OCI-LY1 (cell line): ENCODE results near the gene DYNLL2.
"Not testable (repeated sequence)": the region's sequence is repeated elsewhere in the genome, so short reads cannot be mapped to it uniquely, and the experiment has no call there.

Experiments used
- H2AFZ ChIP-seq: fragments of 200-600 bp; sonication (generic), shearing (Covaris generic); 2 replicates; pipeline ENCODE4 v1.6.0; 2014; ENCODE audit warnings: antibody characterized with exemption, mild to moderate bottlenecking, low read length
- H3F3A ChIP-seq: fragments of 200-600 bp; sonication (generic), shearing (Covaris generic); 2 replicates; pipeline ENCODE4 v1.6.0; 2014; ENCODE audit warnings: mild to moderate bottlenecking, antibody characterized with exemption, low read length, moderate library complexity; ENCODE audit not compliant: insufficient read depth
- H3K27ac ChIP-seq: fragments of 200-600 bp; sonication (generic); 2 replicates; pipeline ENCODE4 v1.5.1; 2014; ENCODE audit warnings: low read length, mixed run types, mild to moderate bottlenecking, low read depth; ENCODE audit not compliant: poor library complexity, severe bottlenecking
- H3K27me3 ChIP-seq: fragments of 200-600 bp; sonication (generic); 2 replicates; pipeline ENCODE4 v1.6.0; 2014; ENCODE audit warnings: antibody characterized with exemption, mild to moderate bottlenecking, low read length, moderate library complexity; ENCODE audit not compliant: insufficient read depth
- H3K36me3 ChIP-seq: fragments of 200-600 bp; sonication (generic); 2 replicates; pipeline ENCODE4 v1.6.1; 2014; ENCODE audit warnings: mild to moderate bottlenecking, antibody characterized with exemption, low read length, moderate library complexity, mixed read lengths; ENCODE audit not compliant: insufficient read depth
- H3K4me1 ChIP-seq: fragments of 200-600 bp; sonication (generic); 2 replicates; pipeline ENCODE4 v1.5.1; 2014; ENCODE audit warnings: mild to moderate bottlenecking, low read length, moderate library complexity; ENCODE audit not compliant: insufficient read depth, severe bottlenecking
- H3K4me2 ChIP-seq: fragments of 200-600 bp; sonication (generic), shearing (Covaris generic); 2 replicates; pipeline ENCODE4 v1.6.1; 2014; ENCODE audit warnings: low read length
- H3K4me3 ChIP-seq: fragments of 200-600 bp; sonication (generic); 2 replicates; pipeline ENCODE4 v1.5.1; 2014; ENCODE audit warnings: low read length, low read depth, mild to moderate bottlenecking, mixed read lengths; ENCODE audit not compliant: poor library complexity, severe bottlenecking
- H3K79me2 ChIP-seq: fragments of 200-600 bp; shearing (Covaris generic); 2 replicates; pipeline ENCODE4 v1.6.1; 2016; ENCODE audit warnings: mixed run types, low read length, mixed read lengths; ENCODE audit not compliant: insufficient read depth
- H3K9ac ChIP-seq: fragments of 200-600 bp; sonication (generic), shearing (Covaris generic); 2 replicates; pipeline ENCODE4 v1.6.1; 2014; ENCODE audit warnings: mild to moderate bottlenecking, low read length, mixed read lengths
- H3K9me2 ChIP-seq: fragments of 200-600 bp; sonication (generic), shearing (Covaris generic); 2 replicates; pipeline ENCODE4 v1.6.1; 2014; ENCODE audit warnings: low read depth, mild to moderate bottlenecking, low read length, mixed read lengths
- H3K9me3 ChIP-seq: fragments of 200-600 bp; shearing (Covaris generic); 2 replicates; pipeline ENCODE4 v1.6.1; 2014; ENCODE audit warnings: low read length, mixed read lengths
- H4K20me1 ChIP-seq: fragments of 200-600 bp; sonication (generic), shearing (Covaris generic); 2 replicates; pipeline ENCODE4 v1.6.0; 2016; ENCODE audit warnings: mild to moderate bottlenecking, low read length; ENCODE audit not compliant: insufficient read depth
- EZH2 ChIP-seq: fragments of 200-600 bp; sonication (generic), shearing (Covaris generic); IDR thresholded peaks from 2 replicates; pipeline ENCODE4 v1.8.0; 2017; ENCODE audit warnings: borderline replicate concordance, mixed run types, mild to moderate bottlenecking, antibody characterized with exemption, low read length, moderate library complexity, mixed read lengths
- TF ChIP-seq, protein P1 (sequence below): fragments of 200-600 bp; sonication (generic), shearing (Covaris generic); IDR thresholded peaks from 2 replicates; pipeline ENCODE4 v1.5.1; 2017; ENCODE audit warnings: mild to moderate bottlenecking, antibody characterized with exemption, low read length, moderate library complexity, mixed read lengths

Gene DYNLL2

DNA sequence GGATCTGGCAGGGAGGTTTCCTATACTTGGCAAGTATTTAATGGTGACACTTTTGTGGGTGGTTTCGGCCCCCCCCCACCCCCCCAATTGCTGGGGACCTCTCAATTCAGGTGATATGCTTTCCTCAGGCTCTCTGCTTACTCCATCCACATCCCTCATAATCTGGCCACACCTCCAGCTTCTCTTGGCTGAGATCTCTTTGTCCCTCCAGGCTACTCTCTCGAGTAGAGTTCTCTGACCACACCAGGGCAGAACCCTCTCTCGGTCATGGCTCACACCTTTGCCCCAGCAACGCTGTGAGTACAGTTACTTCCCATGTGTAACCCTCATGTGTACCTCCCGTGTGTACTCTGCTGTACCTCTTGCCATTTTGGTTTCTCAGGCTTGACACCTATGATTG lies 42.1 kb upstream of the DYNLL2 start:
- Histone ChIP-seq H3K79me2 (no peaks in the 10 kb centered on the region), H3K9me3 (no peaks in the 10 kb centered on the region), H3K36me3 (no peaks in the 10 kb centered on the region), H3K4me1 (no peaks in the 10 kb centered on the region), H3K4me3 (no peak overlapping the region), H3K9ac (no peak overlapping the region), H3K27me3 (peaks cover 4% of the 10 kb centered on the region; the same call in 1 of the 2 replicates), H4K20me1 (no peaks in the 10 kb centered on the region), H3F3A (no peaks in the 10 kb centered on the region), H3K4me2 (no peak overlapping the region), H3K9me2 (no peaks in the 10 kb centered on the region), H2AFZ (no peak overlapping the region), H3K27ac (no peak overlapping the region)
- no peak for TF ChIP-seq EZH2
- TF ChIP-seq, protein P1, sequence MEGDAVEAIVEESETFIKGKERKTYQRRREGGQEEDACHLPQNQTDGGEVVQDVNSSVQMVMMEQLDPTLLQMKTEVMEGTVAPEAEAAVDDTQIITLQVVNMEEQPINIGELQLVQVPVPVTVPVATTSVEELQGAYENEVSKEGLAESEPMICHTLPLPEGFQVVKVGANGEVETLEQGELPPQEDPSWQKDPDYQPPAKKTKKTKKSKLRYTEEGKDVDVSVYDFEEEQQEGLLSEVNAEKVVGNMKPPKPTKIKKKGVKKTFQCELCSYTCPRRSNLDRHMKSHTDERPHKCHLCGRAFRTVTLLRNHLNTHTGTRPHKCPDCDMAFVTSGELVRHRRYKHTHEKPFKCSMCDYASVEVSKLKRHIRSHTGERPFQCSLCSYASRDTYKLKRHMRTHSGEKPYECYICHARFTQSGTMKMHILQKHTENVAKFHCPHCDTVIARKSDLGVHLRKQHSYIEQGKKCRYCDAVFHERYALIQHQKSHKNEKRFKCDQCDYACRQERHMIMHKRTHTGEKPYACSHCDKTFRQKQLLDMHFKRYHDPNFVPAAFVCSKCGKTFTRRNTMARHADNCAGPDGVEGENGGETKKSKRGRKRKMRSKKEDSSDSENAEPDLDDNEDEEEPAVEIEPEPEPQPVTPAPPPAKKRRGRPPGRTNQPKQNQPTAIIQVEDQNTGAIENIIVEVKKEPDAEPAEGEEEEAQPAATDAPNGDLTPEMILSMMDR, result no peak

- Histone ChIP-seq H3K9me2 (no peaks in the 10 kb centered on the region), H3K27me3 (peaks cover 6% of the 10 kb centered on the region; the same call in 1 of the 2 replicates), H3K9ac (no peak overlapping the region), H3F3A (no peaks in the 10 kb centered on the region), H3K27ac (no peak overlapping the region), H3K79me2 (no peaks in the 10 kb centered on the region), H3K36me3 (no peaks in the 10 kb centered on the region), H3K4me2 (no peak overlapping the region), H3K4me1 (no peaks in the 10 kb centered on the region), H4K20me1 (no peaks in the 10 kb centered on the region), H2AFZ (no peak overlapping the region), H3K4me3 (no peak overlapping the region), H3K9me3 (no peaks in the 10 kb centered on the region)
- TF ChIP-seq EZH2, result no peak
- TF ChIP-seq, protein P1, result no peak
Measured at GRCh38 chr17:58043221-58044181, 39.7 kb upstream of the DYNLL2 start.

- H4K20me1 ChIP-seq, H3F3A ChIP-seq, H3K9me2 ChIP-seq, H3K4me2 ChIP-seq, H3K79me2 ChIP-seq, H3K27me3 ChIP-seq, H3K4me1 ChIP-seq, H2AFZ ChIP-seq, H3K9ac ChIP-seq, H3K9me3 ChIP-seq, H3K36me3 ChIP-seq, H3K27ac ChIP-seq, H3K4me3 ChIP-seq: not testable (repeated sequence)
Measured at GRCh38 chr17:58044256-58044655, 39.0 kb upstream of the DYNLL2 start.
